HCT116 (cell line): ENCODE data around the gene GRIN2C.

Source experiments
- EZH2 ChIP-seq: fragments of 200-600 bp; sonication (generic); IDR thresholded peaks from 2 replicates; pipeline ENCODE4 v1.6.1; 2017; ENCODE audit warnings: antibody characterized with exemption, mixed run types
- POLR2A ChIP-seq: IDR thresholded peaks from 2 replicates; pipeline ENCODE4 v1.7.0; 2011; ENCODE audit warnings: borderline replicate concordance; ENCODE audit not compliant: insufficient read depth, insufficient read length; ENCODE audit errors: extremely low read depth
- RAD21 ChIP-seq: IDR thresholded peaks from 2 replicates; pipeline ENCODE4 v1.6.1; 2012; ENCODE audit warnings: low read depth, mild to moderate bottlenecking
- SIN3A ChIP-seq: IDR thresholded peaks from 2 replicates; pipeline ENCODE4 v1.6.1; 2012; ENCODE audit warnings: low read depth
- TCF7L2 ChIP-seq: IDR thresholded peaks from 2 replicates; pipeline ENCODE4 v1.7.0; 2011; ENCODE audit warnings: borderline replicate concordance, inconsistent platforms; ENCODE audit not compliant: insufficient read depth, insufficient read length; ENCODE audit errors: extremely low read depth
- ZNF274 ChIP-seq: fragments of 200-500 bp; sonication (Bioruptor generic); IDR thresholded peaks from 2 replicates; pipeline ENCODE4 v1.6.1; 2014; ENCODE audit warnings: mild to moderate bottlenecking, low read depth, low read length, inconsistent platforms
- TF ChIP-seq, protein P1 (sequence below), 3 experiments: fragments of 200-600 bp in 1 of 3; sonication (generic) in 1 of 3; IDR thresholded peaks in 2 of 3; conservative IDR thresholded peaks in 1 of 3; 2 replicates each; pipeline ENCODE4 v1.5.1; 2012 to 2017; ENCODE audit warnings: low read depth in 2 of 3, low read length in 2 of 3, antibody characterized with exemption in 1 of 3, borderline replicate concordance in 1 of 3, control low read depth in 1 of 3, mild to moderate bottlenecking in 1 of 3, mixed read lengths in 1 of 3, mixed run types in 1 of 3, moderate library complexity in 1 of 3; ENCODE audit not compliant: insufficient read depth in 1 of 3
- TF ChIP-seq, protein P2 (sequence below): IDR thresholded peaks from 2 replicates; pipeline ENCODE4 v1.6.1; 2012
- TF ChIP-seq, protein P3 (sequence below): IDR thresholded peaks from 2 replicates; pipeline ENCODE4 v1.6.1; 2012; ENCODE audit warnings: low read depth

DNA sequence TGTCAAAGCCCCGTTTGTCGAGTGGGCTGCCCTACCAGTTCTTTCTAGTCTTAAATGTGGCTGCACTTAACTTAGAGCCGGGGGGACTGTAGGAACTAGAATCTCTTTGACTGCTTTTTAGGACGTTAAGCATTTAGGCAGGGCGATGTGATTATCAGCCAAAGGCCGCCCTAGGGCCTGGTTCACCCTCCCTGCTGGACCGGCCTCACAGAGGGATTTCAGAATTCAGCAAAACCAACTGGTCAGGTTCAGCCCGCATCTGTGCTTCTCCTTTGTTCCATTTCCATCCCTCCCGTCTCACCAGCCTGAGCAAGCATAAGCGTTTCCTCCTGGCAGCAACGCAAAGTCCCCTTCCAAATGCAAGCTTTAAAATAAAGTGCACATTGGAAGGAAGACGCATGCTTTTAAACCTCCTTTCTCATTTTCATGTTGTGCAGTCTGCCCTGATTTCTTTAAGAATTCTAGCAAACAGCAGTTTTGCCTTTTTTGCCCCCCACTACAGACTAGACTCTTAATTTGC, 67.0 kb downstream of the GRIN2C start:
- TF ChIP-seq, protein P1, sequence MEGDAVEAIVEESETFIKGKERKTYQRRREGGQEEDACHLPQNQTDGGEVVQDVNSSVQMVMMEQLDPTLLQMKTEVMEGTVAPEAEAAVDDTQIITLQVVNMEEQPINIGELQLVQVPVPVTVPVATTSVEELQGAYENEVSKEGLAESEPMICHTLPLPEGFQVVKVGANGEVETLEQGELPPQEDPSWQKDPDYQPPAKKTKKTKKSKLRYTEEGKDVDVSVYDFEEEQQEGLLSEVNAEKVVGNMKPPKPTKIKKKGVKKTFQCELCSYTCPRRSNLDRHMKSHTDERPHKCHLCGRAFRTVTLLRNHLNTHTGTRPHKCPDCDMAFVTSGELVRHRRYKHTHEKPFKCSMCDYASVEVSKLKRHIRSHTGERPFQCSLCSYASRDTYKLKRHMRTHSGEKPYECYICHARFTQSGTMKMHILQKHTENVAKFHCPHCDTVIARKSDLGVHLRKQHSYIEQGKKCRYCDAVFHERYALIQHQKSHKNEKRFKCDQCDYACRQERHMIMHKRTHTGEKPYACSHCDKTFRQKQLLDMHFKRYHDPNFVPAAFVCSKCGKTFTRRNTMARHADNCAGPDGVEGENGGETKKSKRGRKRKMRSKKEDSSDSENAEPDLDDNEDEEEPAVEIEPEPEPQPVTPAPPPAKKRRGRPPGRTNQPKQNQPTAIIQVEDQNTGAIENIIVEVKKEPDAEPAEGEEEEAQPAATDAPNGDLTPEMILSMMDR (IDR thresholded peaks at IDR 0.05 in 2 of 3, conservative IDR thresholded peaks at IDR 0.05 in 1 of 3; ENCODE audit: borderline replicate concordance in 1 of 3, insufficient read depth in 1 of 3, low read depth in 2 of 3, low read length in 2 of 3): no peak
- no peak for TF ChIP-seq TCF7L2
- TF ChIP-seq EZH2: no peak
- no peak for TF ChIP-seq RAD21
- TF ChIP-seq, protein P2, sequence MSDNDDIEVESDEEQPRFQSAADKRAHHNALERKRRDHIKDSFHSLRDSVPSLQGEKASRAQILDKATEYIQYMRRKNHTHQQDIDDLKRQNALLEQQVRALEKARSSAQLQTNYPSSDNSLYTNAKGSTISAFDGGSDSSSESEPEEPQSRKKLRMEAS: no peak
- TF ChIP-seq SIN3A: no peak
- TF ChIP-seq ZNF274: no peak
- TF ChIP-seq, protein P3, sequence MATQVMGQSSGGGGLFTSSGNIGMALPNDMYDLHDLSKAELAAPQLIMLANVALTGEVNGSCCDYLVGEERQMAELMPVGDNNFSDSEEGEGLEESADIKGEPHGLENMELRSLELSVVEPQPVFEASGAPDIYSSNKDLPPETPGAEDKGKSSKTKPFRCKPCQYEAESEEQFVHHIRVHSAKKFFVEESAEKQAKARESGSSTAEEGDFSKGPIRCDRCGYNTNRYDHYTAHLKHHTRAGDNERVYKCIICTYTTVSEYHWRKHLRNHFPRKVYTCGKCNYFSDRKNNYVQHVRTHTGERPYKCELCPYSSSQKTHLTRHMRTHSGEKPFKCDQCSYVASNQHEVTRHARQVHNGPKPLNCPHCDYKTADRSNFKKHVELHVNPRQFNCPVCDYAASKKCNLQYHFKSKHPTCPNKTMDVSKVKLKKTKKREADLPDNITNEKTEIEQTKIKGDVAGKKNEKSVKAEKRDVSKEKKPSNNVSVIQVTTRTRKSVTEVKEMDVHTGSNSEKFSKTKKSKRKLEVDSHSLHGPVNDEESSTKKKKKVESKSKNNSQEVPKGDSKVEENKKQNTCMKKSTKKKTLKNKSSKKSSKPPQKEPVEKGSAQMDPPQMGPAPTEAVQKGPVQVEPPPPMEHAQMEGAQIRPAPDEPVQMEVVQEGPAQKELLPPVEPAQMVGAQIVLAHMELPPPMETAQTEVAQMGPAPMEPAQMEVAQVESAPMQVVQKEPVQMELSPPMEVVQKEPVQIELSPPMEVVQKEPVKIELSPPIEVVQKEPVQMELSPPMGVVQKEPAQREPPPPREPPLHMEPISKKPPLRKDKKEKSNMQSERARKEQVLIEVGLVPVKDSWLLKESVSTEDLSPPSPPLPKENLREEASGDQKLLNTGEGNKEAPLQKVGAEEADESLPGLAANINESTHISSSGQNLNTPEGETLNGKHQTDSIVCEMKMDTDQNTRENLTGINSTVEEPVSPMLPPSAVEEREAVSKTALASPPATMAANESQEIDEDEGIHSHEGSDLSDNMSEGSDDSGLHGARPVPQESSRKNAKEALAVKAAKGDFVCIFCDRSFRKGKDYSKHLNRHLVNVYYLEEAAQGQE: no peak
- no peak for TF ChIP-seq POLR2A
